Adrenal gland (tissue), 12 donors: Measurements from ENCODE around the gene TIMM44. TPM values are rescaled to one million over a fixed set of nuclear protein-coding genes. Genes with fewer than 3 reads are reported as not detected.

ENCODE experiments used
- DNase-seq, 7 donors: peaks; one replicate each; pipeline ENCODE4 v3.0.0-alpha.2; 2019 to 2020
- H3K27ac ChIP-seq, 5 donors: fragments of 200-600 bp; sonication (generic) in 4 of 5; 1 replicate in 3 of 5; 2 replicates in 2 of 5; pipeline versions ENCODE4 v1.5.1 to v1.8.0; 2016 to 2020; ENCODE audit warnings: mild to moderate bottlenecking in 1 of 5
- H3K27me3 ChIP-seq: fragments of 200-600 bp; 2 replicates; pipeline ENCODE4 v1.8.0; 2021
- H3K36me3 ChIP-seq, 2 donors: fragments of 200-600 bp; replicated peaks in 1 of 2; 1 replicate in 1 of 2; 2 replicates in 1 of 2; pipeline versions ENCODE4 v1.5.1 to v1.8.0; 2018 to 2022
- H3K4me1 ChIP-seq, 2 donors: fragments of 200-600 bp; replicated peaks in 1 of 2; 1 replicate in 1 of 2; 2 replicates in 1 of 2; pipeline versions ENCODE4 v1.5.1 to v1.8.0; 2018 to 2021
- H3K4me3 ChIP-seq, 4 donors: fragments of 200-600 bp; sonication (generic) in 3 of 4; one replicate each; pipeline ENCODE4 v1.5.1; 2016 to 2018
- H3K9me3 ChIP-seq, 3 donors: fragments of 200-600 bp; sonication (generic) in 1 of 3; replicated peaks in 1 of 3; 1 replicate in 2 of 3; 2 replicates in 1 of 3; pipeline versions ENCODE4 v1.5.1 to v1.8.0; 2016 to 2021
- POLR2A ChIP-seq, 2 donors: fragments of 450-650 bp; IDR thresholded peaks; one replicate each; pipeline ENCODE4 v1.6.1; 2017; ENCODE audit warnings: antibody characterized with exemption in 2 of 2, mild to moderate bottlenecking in 2 of 2, moderate library complexity in 1 of 2
- WGBS, 4 donors: extraction: QIAGEN DNeasy Blood & Tissue Kit in 2 of 4; methylation state at CpG; one replicate each; pipeline versions ENCODE4 v1.1.5 to v1.1.7; 2013 to 2017; 5-methylcytosine and 5-hydroxymethylcytosine counted together
- intact Hi-C, 2 donors: fragments of 100-400 bp; cut with DNase I; formaldehyde crosslinking; loops; one replicate each; pipeline versions ENCODE4 v1.14.1 to v1.15.0; 2022 to 2023
- polyA plus RNA-seq, 3 donors: library from polyadenylated mRNA; stranded (reverse); fragments of 200-250 nt in 2 of 3; fragments of 350-450 nt in 1 of 3; fragmentation: Illumina TruSeq in 1 of 3; extraction: RNeasy Lipid Tissue Mini Kit (QIAGEN cat#74804) in 1 of 3; gene quantifications; one replicate each; pipeline ENCODE4 v1.2.3, GENCODE V29; 2013 to 2014
- total RNA-seq, 9 donors: library from RNA; depleted of rRNA in 4 of 9; stranded (reverse); fragments of >200 nt in 4 of 9; fragments of 120-200 nt in 1 of 9; fragmentation: NEBNext Ultra II Directional in 1 of 9; extraction: Animal tissue kit (Norgen Biotek cat#: 25700) in 1 of 9; gene quantifications; one replicate each; pipeline versions ENCODE4 v1.1.0 to v1.2.4, GENCODE V29; 2013 to 2023
- TF ChIP-seq, protein P1 (sequence below), 6 experiments: fragments of 450-650 bp in 4 of 6; fragments of 200-600 bp in 2 of 6; sonication (generic) in 1 of 6; IDR thresholded peaks; 1 replicate in 5 of 6; 2 replicates in 1 of 6; pipeline versions ENCODE4 v1.5.1 to v1.8.0; 2016 to 2021; ENCODE audit warnings: antibody characterized with exemption in 6 of 6, mild to moderate bottlenecking in 2 of 6, moderate library complexity in 1 of 6
- donor health status: healthy with polysubstance abuse.
- donor health status: Bipolar disorder and iron deficiency.
- donor health status: DM: yes; HTN: yes; CAD: no.
- donor health status: DM: no; HTN: no; CAD: no.
- donor health status: DM: no; HTN: no; CAD: no.
- donor health status: DM: yes; HTN: yes; CAD: no.

The TIMM44 gene
- total and polyA plus RNA-seq, 12 donors = 48.1 to 218 (median 60.8) TPM

- Histone ChIP-seq H3K27ac (no peak overlapping the region), H3K4me1 (peaks cover under 1 to 20% of the 10 kb centered on the region in 2 donors), H3K4me3 (no peak overlapping the region), H3K9me3 (no peaks in the 10 kb centered on the region), H3K36me3 (peaks cover 0 to 50% of the 10 kb centered on the region in 2 donors), H3K27me3 (no peaks in the 10 kb centered on the region)
- no peak for DNase-seq
- TF ChIP-seq POLR2A (IDR thresholded peaks at IDR 0.05) = no peak
- TF ChIP-seq, protein P1, sequence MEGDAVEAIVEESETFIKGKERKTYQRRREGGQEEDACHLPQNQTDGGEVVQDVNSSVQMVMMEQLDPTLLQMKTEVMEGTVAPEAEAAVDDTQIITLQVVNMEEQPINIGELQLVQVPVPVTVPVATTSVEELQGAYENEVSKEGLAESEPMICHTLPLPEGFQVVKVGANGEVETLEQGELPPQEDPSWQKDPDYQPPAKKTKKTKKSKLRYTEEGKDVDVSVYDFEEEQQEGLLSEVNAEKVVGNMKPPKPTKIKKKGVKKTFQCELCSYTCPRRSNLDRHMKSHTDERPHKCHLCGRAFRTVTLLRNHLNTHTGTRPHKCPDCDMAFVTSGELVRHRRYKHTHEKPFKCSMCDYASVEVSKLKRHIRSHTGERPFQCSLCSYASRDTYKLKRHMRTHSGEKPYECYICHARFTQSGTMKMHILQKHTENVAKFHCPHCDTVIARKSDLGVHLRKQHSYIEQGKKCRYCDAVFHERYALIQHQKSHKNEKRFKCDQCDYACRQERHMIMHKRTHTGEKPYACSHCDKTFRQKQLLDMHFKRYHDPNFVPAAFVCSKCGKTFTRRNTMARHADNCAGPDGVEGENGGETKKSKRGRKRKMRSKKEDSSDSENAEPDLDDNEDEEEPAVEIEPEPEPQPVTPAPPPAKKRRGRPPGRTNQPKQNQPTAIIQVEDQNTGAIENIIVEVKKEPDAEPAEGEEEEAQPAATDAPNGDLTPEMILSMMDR (IDR thresholded peaks at IDR 0.05) = no peak
- WGBS, 4 donors = 68 to 79% (median 76%) methylated on average over 5 of the region's 5 CpGs
- intact Hi-C loops = no loop called here
Measured at GRCh38 chr19:7988307-7988706, 44.8 kb upstream of the TIMM44 start.

GRCh38 chr19:7987114-7987768, 43.8 kb upstream of the TIMM44 start:
- Histone ChIP-seq H3K4me3 (no peak overlapping the region), H3K36me3 (peaks cover 0 to 59% of the 10 kb centered on the region in 2 donors), H3K27ac (peak overlapping the region in 2 of 5 donors; percentile 59 to 70), H3K4me1 (peaks cover 9 to 23% of the 10 kb centered on the region in 2 donors), H3K27me3 (no peaks in the 10 kb centered on the region), H3K9me3 (no peaks in the 10 kb centered on the region)
- intact Hi-C loops = no loop called here
- TF ChIP-seq, protein P1 (IDR thresholded peaks at IDR 0.05) = no peak
- TF ChIP-seq POLR2A (IDR thresholded peaks at IDR 0.05) = no peak
- WGBS, 4 donors = 68 to 75% (median 73%) methylated on average over 5 to 17 of the region's 17 CpGs
- DNase-seq = no peak

- H3K27ac ChIP-seq = peak overlapping the region in 2 of 5 donors; percentile 39 to 70
- TF ChIP-seq, protein P1 (IDR thresholded peaks at IDR 0.05) = no peak
- TF ChIP-seq POLR2A (IDR thresholded peaks at IDR 0.05) = no peak
- no peaks in the 10 kb centered on the region for H3K27me3 ChIP-seq
- intact Hi-C loops = no loop called here
- H3K4me1 ChIP-seq = peaks cover 9 to 23% of the 10 kb centered on the region in 2 donors
- WGBS, 4 donors = 67 to 72% (median 70%) methylated on average over 22 to 23 of the region's 23 CpGs
- H3K9me3 ChIP-seq = no peaks in the 10 kb centered on the region
- H3K36me3 ChIP-seq = peaks cover 0 to 61% of the 10 kb centered on the region in 2 donors
- no peak overlapping the region for H3K4me3 ChIP-seq
- no peak for DNase-seq
Measured at GRCh38 chr19:7986321-7987113, 43.1 kb upstream of the TIMM44 start.

GRCh38 chr19:7985481-7985911, 42.0 kb upstream of the TIMM44 start:
- TF ChIP-seq, protein P1 (IDR thresholded peaks at IDR 0.05) = no peak
- TF ChIP-seq POLR2A (IDR thresholded peaks at IDR 0.05) = no peak
- Histone ChIP-seq H3K27ac (no peak overlapping the region), H3K27me3 (no peaks in the 10 kb centered on the region), H3K4me1 (peaks cover 9 to 23% of the 10 kb centered on the region in 2 donors), H3K9me3 (no peaks in the 10 kb centered on the region), H3K36me3 (peaks cover 0 to 57% of the 10 kb centered on the region in 2 donors), H3K4me3 (no peak overlapping the region)
- DNase-seq = no peak
- intact Hi-C loops = no loop called here
- WGBS, 4 donors = 81 to 87% (median 82%) methylated on average over 6 to 7 of the region's 7 CpGs
